RCC 7860 (cell line): ENCODE results near the gene AKT1S1.

Source experiments
- DNase-seq: peaks from one replicate; pipeline ENCODE4 v3.0.0-alpha.2; 2015; ENCODE audit warnings: low spot score
- FAIRE-seq: peaks from 2 replicates; lab custom pipeline; 2012; peaks lifted over from hg19 to GRCh38; lab: Jason Lieb, UNC

Gene AKT1S1

DNA sequence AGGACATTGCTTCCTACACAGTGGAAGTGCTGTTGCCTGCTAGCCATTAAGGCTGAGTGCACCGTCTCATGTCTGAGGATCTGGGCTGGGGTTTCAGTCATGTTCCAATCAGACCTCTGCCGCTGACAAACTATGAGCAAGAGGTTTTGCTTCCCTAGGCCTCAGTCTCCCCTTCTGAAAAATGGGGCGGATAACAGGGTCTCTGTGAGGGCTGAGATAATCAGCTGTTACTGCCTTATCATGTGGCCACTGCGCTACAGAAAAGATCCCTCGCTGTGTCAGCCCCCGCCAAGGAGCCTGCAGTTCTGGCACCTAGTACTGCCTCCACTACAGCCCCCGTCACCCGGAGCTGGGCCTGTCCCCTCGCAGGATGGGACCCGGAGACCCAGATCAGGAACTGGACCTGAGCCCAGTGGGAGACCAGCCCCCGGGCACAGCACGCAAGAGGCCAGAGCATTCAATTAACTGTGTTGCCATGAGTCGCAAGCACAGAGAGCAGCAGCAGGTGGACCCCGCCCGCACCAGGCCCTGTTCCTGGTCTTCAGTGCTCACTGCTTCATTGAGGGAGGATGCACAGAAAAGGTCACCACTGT lies 6.8 kb downstream of the AKT1S1 start:
- no peak for DNase-seq

DNA sequence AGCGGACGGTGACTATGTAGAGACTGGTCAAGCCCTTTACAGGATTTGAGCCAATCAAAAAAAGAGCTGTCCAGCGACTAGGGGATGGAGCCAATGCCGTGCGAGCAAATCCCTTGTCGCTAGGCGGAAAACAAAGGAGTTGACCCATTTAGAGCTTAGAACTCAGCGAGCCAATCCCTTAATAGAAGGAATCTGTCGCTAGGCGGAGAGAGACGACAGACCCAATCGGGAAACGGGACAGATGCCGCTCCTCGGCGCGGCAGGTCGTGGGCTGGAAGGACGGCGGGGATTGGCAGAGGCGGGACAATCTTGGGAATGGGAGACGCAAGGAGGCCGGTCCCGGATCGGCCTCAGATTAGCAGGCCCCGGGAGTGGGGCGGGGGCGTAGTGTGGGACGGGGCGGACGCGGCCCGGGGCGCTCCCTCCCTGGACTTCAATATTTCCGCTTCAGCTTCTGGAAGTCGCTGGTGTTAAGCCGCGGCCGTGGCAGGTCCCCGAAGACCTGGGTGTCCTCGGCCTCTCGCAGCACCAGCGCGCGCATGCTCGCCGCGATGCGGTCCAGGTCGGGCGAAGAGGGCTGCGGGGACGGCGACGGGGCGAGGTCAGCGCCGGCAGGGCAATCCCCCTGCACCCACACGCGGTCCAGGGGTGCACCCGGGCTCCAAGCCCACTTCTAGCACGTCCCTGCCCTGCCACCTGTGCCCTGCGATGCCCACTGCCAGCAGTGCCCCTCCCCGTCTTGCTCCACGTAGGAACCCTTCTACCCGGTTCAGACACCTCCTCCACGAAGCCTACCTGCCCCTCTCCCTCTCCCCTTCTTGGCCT lies 7.5 kb downstream of the AKT1S1 start:
- FAIRE-seq (peak; percentile 97), DNase-seq (peak; percentile 99)

More for the DNA sequence above, 6.8 kb downstream of the AKT1S1 start:
- FAIRE-seq: no peak

DNA sequence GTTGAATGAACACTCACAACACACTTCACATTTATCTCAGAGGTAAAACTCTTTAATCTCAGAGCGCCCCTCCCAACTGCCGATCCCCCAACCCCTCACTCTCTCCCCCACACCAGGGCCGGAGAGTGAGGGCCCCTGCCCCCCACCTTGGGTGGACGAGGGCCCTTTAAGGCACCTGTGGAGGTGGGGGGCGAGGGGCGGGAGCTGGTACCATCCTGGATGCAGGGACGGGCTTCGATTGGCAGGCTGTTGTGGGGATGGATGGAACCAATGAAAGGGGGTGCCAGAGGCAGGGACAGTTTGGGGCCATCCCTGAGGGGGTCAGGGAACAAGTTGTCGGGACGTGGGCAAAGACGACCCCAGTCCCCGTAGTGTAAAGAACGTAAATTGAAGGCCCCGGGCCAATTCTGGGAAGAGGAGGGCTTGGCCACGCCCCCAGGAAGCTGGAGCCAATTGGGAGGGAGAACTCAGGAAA lies 8.1 kb downstream of the AKT1S1 start:
- no peak for FAIRE-seq
- no peak for DNase-seq

DNA sequence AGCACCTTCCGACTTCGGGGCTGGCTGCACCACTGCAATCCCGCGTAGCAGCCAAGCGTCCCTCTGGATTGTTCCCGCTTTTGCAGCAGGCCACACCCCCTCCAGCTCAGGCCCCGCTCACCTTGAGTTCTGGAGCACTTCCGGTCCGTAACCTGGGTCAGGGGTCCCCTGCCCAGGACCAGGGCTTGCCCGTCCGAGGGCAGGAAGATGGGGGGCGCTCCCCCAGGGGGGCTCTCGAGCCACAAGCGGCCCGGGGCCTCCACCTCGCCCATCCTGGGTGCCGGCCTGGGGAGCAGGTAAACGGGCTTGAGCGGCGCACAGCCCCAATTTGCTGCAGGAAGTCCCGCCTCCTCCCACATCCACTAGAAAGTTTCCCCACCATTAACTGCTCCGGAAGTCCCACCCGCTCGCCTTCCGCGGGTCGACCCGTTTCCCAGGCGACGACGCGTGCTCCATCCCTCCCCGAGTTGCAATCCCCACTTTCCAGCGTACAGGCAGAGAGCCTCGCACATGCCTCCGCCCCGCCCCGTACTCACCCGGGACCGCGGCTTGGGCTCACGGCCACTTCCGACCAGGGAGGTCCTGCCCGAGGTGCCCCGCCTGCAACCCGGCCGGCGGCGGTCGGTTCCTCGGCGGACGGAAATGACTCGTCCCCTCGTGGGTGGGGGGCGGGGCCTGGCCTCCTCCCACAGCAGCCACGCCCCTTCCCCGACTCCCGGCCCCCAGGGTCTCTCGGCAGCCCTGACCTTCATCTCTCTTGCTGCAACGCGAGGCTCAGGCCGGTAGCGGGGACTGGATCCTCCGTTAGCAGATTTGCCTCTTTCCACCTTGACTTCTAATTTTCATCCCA lies 10.0 kb downstream of the AKT1S1 start, which contains the start of gene PNKP:
PNKP (minus strand) TSS at position 644 of the 850 bp plus-strand sequence; CDS start at position 272, 372 bp downstream.
- DNase-seq (peak; percentile 77), FAIRE-seq (peak; percentile 4)

DNA sequence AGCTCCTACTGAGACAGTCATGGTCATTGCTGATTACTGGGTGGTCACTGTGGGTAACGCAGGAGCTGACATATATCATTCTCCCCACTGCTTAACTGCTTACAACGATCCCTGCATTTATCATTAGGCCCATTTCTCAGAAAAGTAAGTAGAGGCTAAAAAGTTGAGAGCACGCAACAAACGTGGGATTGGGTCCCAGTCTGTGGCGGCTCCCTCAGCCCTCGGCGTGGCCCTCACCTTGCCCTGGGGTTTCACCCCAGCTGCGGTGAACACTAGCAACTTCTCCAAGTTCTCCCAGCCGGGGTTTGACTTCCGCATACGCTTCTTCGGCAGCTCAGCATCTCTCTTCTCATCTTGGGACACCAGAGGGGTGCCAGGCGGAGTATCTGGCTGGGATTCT lies 12.3 kb downstream of the AKT1S1 start:
- FAIRE-seq: no peak
- DNase-seq: no peak

DNA sequence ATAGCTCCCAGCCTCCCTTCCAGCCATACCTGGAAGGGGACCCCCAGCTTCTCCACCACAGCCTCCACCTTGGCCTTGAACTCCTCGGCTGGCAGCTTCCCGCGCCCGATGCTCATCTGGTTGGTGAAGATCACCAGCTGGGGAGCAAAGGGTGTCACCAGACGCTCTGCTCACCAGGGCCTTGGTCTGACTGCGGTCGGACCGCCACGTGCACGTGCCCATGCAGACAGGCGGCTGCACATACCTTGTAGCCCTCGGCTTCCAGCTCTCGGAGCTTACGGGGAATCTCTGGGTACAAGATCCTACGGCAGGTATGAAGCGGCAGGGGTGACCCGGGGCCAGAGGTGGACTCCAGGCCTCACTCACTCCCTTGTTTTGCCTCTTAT lies 13.2 kb downstream of the AKT1S1 start:
- no peak for FAIRE-seq
- no peak for DNase-seq

DNA sequence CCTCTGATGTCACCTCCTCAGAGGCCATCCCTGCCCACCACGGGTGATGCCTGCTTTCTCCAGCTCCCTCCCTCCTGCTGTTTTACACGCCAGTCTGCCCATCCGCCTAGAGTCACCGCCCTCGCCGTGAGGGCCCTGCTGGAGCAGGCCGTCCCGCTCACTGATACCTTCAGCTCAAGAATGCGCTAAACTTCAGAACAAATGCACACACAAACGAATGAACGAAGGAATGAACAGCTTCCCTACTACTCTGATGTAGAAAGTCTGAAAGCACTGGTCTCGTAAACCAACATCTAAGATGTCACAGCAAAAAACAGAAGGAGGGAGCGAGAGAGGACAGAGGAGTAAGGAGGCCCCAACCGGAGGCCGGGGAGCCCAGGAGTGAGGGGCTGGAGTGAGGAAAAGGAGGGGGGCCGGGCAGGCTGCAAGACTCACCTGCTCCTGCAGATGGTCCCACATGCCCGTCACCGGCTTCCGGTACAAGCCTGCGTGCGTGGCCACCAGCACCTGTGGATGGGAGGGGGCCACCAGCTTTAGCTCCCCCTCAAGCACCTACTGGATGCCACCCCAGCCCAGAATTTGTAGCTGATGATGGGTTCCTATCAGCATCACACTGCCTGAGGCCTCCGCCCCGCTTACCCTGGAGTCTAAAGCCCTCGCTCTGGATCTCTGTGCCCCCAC lies 13.8 kb downstream of the AKT1S1 start:
- DNase-seq (no peak), FAIRE-seq (no peak)

DNA sequence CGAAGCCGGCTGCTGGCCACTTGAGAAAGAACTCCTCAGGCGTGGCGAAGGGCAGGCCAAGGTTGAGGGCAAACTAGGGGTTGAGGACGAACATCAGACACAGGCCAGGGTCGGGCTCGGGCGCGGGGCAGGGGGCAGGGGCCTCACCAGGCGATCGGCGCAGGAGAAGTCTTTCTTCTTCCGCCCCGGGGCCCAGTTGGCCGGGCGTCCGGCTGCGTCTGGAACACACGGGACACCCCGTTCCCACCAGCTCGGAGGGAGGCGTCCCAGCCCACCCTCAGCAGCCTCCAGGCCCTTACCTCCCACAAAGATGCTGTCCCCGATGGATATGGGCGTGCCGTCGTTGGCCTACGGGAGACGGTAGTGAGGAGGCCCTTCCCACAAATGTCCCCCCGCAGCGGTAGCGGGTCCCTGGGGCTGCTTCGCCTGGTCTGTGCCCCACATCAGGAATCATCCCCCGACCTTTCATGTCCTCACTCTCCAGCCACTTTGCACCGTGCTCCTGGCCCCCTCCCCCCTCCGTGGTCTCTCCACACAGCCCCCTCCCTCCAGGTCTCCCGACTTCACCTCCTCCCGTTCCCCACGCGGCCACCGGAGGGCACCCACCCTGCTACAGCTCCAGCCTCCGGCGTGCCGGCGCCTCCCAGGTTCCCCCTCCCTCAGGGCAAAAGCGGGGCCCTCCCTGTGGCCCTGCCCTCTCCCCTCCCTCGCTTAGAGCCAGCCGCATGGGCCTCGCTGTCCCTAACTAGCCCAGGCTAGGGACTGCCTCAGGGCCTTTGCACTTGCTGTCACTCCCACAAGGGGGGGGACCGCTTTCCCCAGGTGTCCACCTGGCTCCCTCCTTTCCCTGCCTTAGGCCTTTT lies 14.5 kb downstream of the AKT1S1 start:
- FAIRE-seq: no peak
- DNase-seq: no peak

DNA sequence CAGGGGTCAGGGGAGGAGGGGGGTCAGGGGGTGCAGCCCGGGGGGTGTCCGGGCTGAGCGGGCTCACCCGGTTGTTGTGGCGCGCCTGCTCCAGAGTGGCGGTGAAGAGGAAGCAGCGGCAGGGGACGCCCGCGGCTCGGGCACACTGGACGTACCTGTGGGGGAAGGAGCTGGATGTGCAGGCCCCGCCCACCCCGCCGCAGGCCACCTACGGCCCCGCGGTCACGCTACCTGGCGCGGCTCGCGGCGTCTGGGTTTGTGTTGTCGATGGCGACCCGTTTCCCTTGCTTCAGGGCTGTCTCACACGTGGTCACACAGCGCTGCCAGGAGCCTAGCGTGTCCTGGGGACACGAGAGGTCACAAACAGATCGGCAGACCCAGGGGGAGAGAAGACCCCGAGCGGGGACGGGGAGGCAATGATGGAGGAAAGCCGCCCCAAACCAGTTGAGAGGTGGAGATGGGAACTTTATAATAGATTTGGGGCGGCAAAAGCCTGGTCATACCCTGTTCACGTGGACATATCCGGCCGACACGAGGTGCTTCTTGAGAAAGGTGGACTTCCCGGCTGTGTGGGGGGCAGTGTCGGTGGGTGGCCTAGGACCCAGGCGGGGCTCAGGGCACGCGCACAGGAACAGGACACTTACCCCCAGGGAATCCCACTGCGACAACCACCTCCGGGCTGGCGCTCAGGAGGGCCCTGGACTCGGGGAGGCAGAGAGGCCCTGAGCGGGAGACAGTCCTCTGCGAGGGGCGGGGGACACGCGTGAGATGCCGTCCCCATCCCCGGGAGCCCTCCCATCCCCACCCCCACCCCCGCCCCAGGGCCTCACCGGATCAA lies 15.4 kb downstream of the AKT1S1 start:
- FAIRE-seq: no peak

DNA sequence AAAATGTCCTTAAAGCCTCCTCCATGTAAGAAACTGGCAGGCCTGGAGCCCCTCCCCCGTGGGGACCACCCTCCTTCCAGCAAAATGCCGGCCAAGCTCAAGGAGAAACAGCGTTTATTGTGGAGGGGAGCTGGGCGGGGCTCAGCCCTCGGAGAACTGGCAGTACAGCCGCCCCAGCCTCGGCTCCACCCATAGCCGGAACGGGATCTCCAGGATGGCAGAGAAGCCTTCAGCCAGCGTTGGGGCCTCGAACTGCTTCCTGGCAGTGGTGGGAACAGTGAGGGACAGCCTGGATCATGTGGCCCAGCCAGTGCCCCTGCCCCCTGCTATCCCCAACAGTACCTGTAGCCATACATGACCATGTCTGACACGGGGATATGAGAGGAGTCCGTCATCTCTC lies 16.0 kb downstream of the AKT1S1 start:
- DNase-seq (no peak), FAIRE-seq (no peak)

More for the DNA sequence above, 15.4 kb downstream of the AKT1S1 start:
- DNase-seq: no peak

DNA sequence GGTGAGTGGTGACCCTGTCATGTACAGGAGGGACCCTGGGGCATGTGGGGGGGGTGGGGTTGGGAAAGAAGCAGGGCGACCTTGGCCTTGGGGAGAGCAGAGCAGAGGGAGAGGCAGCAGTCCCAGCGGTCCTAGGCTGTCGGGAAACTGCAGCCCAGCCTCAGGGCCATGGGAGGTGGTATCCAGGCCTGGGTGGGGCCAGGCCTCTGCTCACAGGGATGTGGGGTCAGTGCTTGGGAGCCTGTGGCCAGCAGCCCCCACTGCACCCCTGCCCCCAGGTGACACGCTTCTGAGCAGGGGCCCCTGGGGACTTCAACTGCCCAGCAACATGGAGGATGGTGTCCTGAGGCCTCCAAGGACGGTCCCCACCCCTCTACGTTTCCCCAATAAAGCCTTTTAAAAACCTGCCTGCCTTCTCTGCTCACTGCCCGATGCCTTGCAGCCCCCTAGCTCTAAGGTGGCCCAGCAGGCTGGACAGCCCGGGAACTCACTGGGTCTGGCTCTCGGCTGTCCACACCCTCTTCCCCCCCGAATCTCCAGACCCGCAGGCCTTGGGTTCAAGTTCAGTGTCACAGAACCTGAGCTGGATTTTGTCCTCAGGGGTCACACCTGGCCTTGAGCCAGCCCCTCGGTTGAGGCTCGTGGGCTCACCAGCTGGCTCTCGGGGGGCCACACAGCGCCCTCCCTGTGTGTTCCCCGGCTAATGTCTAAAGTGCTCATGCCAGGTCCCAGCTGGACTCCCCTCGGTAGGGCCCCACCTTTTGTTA lies 16.6 kb downstream of the AKT1S1 start:
- FAIRE-seq (no peak), DNase-seq (no peak)

DNA sequence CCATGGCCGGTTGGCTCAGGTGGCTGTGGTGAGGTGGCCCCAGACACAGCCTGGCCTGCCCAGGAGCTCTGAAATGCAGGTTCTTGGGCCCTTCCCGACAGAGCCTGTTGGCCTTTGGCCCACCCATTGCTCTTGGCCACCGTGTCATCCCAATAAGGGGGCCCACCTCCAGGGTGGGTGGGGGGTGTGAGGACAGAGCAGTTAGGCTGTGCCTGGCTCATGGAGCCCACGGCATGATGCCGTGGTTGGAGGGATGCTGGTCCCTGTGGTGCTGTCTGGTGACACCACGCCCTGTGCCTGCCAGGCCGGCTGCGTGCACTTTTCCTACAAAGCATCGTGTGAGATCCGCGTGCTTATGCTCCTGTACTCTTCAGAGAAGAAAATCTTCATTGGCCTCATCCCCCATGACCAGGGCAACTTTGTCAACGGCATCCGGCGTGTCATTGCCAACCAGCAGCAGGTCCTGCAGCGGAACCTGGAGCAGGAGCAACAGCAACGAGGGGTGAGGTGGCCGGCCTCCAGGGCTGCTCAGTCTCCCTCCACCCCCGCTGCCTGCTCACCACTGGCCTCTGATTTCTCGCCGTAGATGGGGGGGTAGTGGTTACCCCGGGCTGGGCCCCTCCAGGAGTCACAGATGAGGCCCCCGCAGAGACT lies 17.3 kb downstream of the AKT1S1 start:
- DNase-seq (no peak), FAIRE-seq (no peak)

DNA sequence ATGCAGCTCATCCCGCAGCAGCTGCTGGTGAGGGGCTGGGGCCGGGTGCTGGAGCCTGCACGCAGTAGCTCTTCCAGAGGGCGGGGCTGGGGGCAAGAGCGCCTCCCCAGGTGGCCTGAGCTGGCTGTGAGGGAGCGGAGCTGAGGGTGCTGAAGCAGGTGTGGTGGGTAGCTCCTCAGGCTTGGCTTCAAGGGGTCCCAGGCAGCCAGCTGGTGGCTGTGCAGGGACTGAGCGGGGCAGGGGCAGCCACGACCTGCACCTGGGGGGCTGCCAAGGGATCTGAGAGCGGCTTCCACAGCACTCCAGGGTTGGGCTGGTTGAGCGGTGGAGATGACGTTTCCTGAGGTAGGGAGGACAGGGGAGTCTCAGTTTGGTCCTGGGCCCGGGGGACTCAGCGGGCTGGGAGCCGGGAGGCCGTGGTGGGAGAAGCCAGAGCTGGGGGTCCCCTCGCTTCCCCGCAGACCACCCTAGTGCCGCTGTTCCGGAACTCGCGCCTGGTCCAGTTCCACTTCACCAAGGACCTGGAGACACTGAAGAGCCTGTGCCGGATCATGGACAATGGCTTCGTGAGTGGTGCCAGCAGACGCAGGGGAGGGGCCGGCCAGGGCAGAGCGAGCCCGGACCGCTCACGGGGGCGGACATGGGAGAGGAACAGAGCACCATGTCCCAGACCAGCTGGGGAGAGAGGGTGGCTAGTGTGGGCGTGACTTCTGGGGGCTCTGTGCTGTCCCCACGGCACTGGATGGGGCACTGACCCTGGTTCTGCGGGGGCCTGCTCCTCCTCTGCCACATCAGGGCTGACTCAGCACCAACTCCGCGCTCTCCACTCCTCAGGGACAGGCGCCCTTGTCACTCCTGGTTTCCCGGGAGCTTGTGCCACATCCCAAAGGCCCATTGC lies 18.8 kb downstream of the AKT1S1 start:
- peak; percentile 53 for DNase-seq
- FAIRE-seq: no peak

DNA sequence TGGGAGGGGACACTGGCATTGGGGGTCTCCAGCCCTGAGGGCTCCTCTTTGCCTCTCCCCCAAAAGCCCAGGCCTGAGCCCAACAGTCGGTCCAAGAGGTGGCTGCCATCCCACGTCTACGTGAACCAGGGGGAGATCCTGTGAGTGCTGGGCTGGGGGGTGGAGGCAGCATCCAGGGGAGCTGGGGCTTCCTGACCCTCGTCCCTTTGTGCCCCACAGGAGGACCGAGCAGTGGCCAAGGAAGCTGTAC lies 19.4 kb downstream of the AKT1S1 start:
- DNase-seq: no peak
- FAIRE-seq: no peak

DNA sequence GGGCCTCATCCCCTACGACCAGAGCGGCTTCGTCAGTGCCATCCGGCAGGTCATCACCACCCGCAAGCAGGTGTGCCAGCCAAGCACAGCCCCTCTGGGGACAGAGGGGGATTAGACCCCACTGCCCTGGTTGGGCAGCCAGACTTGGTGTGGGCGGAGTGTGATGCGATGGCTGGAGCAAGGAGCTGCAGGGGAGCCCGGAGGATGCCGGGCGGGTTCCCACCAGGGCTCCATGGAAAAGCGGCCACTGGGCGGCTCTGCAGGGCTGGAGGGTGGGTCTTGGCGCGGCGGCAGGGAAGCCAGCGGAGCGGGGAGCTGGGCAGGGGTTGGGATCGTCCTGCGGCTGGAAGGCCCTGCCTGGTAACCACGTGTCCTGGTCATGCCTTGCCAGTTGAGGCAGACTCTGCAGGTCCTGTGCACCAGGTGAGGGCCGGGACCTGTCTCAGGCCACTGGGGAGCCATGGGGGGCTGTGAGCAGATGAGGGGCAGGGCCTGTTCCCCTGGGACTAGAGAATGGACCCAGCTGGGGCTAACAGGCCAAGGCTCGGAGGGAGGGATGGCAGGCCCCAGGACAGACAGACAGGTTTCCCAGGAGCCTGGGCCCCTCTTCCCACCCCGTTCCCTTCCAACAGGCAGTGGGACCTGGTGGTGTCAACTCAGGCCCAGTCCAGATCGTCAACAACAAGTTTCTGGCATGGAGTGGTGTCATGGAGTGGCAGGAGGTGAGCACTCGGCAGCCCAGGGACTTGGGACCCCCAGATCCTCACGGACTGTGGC lies 19.9 kb downstream of the AKT1S1 start:
- no peak for DNase-seq

DNA sequence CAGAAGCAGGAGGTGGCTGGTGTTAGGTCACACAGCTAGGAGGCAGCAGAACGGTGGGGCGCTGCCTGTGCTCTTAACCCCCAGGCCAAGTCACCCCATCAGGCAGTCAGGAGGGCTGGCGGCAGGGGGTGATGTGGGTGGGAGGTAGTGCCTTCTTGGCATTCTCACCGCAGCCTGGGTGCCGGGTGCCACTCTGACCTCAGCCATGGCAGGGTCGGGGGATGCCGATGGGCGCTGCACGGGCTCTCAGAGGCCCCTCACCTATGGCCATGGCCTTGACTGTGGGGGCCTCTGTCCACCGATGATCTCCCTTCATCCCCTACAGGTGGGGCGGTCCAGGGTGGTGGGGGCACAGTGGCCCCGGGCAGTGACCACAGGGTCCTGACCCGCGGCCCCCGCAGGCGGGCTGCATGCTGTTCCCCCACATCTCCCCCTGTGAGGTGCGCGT lies 20.6 kb downstream of the AKT1S1 start:
- DNase-seq (no peak), FAIRE-seq (no peak)

More for the DNA sequence above, 19.9 kb downstream of the AKT1S1 start:
- no peak for FAIRE-seq
